HL-60 (cell line): ENCODE data around the gene NEGR1.

ENCODE experiments used
- POLR2AphosphoS5 ChIP-seq: IDR thresholded peaks from 2 replicates; pipeline ENCODE4 v1.6.1; 2012; ENCODE audit warnings: low read depth
- TF ChIP-seq, protein P1 (sequence below): IDR thresholded peaks from one replicate; pipeline ENCODE4 v1.5.1; 2011; ENCODE audit warnings: low read length, control low read depth, inconsistent platforms; ENCODE audit not compliant: insufficient read depth
- TF ChIP-seq, protein P2 (sequence below): IDR thresholded peaks from 2 replicates; pipeline ENCODE4 v1.6.1; 2012; ENCODE audit warnings: low read depth; ENCODE audit not compliant: insufficient replicate concordance

DNA sequence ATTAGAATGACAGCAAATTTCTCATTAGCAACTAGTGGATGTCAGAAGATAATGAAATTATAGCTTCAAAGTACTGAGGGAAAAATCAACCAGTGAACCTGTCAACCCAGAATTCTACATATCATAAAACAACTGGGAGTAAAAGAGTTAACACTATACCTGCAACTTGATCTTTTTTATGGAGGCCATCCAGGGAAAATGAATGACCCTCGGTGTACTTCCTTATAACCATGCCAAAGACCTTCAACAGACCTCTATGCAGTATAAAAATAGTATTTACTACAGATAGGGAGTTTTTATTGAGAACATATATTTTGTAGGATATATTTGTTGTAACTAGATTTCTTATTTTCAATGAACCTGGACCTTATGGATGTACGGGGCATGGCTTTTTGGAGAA, 809.0 kb downstream of the NEGR1 start:
- TF ChIP-seq, protein P1, sequence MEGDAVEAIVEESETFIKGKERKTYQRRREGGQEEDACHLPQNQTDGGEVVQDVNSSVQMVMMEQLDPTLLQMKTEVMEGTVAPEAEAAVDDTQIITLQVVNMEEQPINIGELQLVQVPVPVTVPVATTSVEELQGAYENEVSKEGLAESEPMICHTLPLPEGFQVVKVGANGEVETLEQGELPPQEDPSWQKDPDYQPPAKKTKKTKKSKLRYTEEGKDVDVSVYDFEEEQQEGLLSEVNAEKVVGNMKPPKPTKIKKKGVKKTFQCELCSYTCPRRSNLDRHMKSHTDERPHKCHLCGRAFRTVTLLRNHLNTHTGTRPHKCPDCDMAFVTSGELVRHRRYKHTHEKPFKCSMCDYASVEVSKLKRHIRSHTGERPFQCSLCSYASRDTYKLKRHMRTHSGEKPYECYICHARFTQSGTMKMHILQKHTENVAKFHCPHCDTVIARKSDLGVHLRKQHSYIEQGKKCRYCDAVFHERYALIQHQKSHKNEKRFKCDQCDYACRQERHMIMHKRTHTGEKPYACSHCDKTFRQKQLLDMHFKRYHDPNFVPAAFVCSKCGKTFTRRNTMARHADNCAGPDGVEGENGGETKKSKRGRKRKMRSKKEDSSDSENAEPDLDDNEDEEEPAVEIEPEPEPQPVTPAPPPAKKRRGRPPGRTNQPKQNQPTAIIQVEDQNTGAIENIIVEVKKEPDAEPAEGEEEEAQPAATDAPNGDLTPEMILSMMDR, result no peak
- TF ChIP-seq POLR2AphosphoS5, result no peak
- TF ChIP-seq, protein P2, sequence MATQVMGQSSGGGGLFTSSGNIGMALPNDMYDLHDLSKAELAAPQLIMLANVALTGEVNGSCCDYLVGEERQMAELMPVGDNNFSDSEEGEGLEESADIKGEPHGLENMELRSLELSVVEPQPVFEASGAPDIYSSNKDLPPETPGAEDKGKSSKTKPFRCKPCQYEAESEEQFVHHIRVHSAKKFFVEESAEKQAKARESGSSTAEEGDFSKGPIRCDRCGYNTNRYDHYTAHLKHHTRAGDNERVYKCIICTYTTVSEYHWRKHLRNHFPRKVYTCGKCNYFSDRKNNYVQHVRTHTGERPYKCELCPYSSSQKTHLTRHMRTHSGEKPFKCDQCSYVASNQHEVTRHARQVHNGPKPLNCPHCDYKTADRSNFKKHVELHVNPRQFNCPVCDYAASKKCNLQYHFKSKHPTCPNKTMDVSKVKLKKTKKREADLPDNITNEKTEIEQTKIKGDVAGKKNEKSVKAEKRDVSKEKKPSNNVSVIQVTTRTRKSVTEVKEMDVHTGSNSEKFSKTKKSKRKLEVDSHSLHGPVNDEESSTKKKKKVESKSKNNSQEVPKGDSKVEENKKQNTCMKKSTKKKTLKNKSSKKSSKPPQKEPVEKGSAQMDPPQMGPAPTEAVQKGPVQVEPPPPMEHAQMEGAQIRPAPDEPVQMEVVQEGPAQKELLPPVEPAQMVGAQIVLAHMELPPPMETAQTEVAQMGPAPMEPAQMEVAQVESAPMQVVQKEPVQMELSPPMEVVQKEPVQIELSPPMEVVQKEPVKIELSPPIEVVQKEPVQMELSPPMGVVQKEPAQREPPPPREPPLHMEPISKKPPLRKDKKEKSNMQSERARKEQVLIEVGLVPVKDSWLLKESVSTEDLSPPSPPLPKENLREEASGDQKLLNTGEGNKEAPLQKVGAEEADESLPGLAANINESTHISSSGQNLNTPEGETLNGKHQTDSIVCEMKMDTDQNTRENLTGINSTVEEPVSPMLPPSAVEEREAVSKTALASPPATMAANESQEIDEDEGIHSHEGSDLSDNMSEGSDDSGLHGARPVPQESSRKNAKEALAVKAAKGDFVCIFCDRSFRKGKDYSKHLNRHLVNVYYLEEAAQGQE, result no peak
